ENCODE measurements around the gene UBE2I.

Gene UBE2I

DNA sequence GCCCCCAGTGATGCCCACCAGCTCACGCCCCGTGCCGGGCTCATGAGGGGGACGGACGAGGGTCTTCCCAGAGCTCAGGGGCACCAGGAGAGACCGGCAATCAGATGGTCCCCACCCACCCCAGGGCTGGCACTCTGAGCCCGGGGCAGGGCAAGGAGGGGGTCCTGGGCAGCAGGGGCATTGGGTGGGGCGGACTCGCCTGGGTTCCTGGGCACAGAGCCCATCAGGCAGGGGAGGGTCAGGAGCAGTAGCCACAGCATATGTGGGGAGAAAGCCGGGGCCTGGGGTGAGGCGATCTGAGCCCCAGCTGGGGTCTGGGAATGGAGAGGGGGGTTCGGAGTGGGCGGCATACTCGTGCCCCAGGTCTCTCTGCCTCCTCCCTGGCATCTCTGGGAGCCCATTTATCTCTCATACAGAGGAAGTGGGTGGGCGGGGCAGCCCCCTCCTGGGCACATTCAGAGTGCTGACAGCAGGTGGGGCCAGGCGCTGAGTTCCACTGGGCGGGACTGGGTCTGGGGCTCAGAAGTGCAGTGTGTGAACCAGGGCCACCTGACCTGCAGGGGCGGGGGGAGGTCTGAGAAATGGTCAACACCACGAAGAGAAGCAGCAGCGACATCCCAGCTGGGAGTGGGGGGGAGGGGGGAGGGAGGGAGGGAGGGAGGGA, 20.5 kb upstream of the UBE2I start:
- Histone ChIP-seq H3F3A (ENCODE audit: low read depth) (no peaks in the 10 kb centered on the region), H3K4me2 (ENCODE audit: low read depth, low read length, poor library complexity, severe bottlenecking) (no peak overlapping the region), H3K9me3 (ENCODE audit: insufficient read depth, low read depth, low read length) (no peaks in the 10 kb centered on the region), H2AFZ (ENCODE audit: low read length) (no peak overlapping the region), H3K27me3 (ENCODE audit: insufficient read depth, low read length, poor library complexity, severe bottlenecking) (no peaks in the 10 kb centered on the region), H3K9me2 (replicated peaks; ENCODE audit: low read depth, low read length) (no peaks in the 10 kb centered on the region), H3K36me3 (ENCODE audit: insufficient read depth, low read length) (no peaks in the 10 kb centered on the region), H3K4me3 (ENCODE audit: low read length, poor library complexity, severe bottlenecking) (no peak overlapping the region), H4K20me1 (ENCODE audit: insufficient read depth, low read length, poor library complexity, severe bottlenecking) (no peaks in the 10 kb centered on the region), H3K4me1 (ENCODE audit: insufficient read depth, low read length, poor library complexity, severe bottlenecking) (no peaks in the 10 kb centered on the region), H3K79me2 (ENCODE audit: insufficient read depth, low read length) (no peaks in the 10 kb centered on the region), H3K9ac (ENCODE audit: low read depth, low read length, poor library complexity, severe bottlenecking) (no peak overlapping the region)
- no peak for TF ChIP-seq EZH2phosphoT487 (IDR thresholded peaks at IDR 0.05; ENCODE audit: borderline replicate concordance)
- TF ChIP-seq, protein P1, sequence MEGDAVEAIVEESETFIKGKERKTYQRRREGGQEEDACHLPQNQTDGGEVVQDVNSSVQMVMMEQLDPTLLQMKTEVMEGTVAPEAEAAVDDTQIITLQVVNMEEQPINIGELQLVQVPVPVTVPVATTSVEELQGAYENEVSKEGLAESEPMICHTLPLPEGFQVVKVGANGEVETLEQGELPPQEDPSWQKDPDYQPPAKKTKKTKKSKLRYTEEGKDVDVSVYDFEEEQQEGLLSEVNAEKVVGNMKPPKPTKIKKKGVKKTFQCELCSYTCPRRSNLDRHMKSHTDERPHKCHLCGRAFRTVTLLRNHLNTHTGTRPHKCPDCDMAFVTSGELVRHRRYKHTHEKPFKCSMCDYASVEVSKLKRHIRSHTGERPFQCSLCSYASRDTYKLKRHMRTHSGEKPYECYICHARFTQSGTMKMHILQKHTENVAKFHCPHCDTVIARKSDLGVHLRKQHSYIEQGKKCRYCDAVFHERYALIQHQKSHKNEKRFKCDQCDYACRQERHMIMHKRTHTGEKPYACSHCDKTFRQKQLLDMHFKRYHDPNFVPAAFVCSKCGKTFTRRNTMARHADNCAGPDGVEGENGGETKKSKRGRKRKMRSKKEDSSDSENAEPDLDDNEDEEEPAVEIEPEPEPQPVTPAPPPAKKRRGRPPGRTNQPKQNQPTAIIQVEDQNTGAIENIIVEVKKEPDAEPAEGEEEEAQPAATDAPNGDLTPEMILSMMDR (conservative IDR thresholded peaks at IDR 0.05; ENCODE audit: low read length): no peak

DNA sequence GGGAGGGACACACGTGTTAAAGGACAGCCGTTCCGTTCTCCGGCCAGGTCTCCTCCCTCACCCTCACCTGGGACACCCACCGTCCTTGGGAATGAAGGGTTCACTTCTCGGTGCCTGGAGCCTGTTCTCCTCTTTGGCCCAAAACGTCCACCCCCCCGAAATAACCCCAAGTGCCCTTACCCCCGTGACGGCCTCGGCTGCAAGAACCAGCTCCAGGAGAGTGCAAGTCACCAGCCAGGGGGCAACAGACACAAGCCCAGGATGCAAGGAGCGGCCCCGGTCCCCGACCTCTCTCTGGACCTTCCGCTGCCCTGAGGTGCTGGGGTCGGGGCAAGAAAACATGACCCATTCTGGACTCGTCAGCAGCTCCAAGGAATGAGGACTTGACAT, 20.0 kb upstream of the UBE2I start:
- no peaks in the 10 kb centered on the region for H3K4me1 ChIP-seq (ENCODE audit: insufficient read depth, low read length, poor library complexity, severe bottlenecking)
- H3K27me3 ChIP-seq (ENCODE audit: insufficient read depth, low read length, poor library complexity, severe bottlenecking): no peaks in the 10 kb centered on the region
- H3K9me2 ChIP-seq (replicated peaks; ENCODE audit: low read depth, low read length): no peaks in the 10 kb centered on the region
- H3K9ac ChIP-seq (ENCODE audit: low read depth, low read length, poor library complexity, severe bottlenecking): no peak overlapping the region
- no peak overlapping the region for H3K4me3 ChIP-seq (ENCODE audit: low read length, poor library complexity, severe bottlenecking)
- no peak overlapping the region for H2AFZ ChIP-seq (ENCODE audit: low read length)
- H3K79me2 ChIP-seq (ENCODE audit: insufficient read depth, low read length): no peaks in the 10 kb centered on the region
- no peaks in the 10 kb centered on the region for H3K9me3 ChIP-seq (ENCODE audit: insufficient read depth, low read depth, low read length)
- H3K36me3 ChIP-seq (ENCODE audit: insufficient read depth, low read length): no peaks in the 10 kb centered on the region
- TF ChIP-seq, protein P1 (conservative IDR thresholded peaks at IDR 0.05; ENCODE audit: low read length): no peak
- no peak for TF ChIP-seq EZH2phosphoT487 (IDR thresholded peaks at IDR 0.05; ENCODE audit: borderline replicate concordance)
- no peaks in the 10 kb centered on the region for H3F3A ChIP-seq (ENCODE audit: low read depth)
- H4K20me1 ChIP-seq (ENCODE audit: insufficient read depth, low read length, poor library complexity, severe bottlenecking): no peaks in the 10 kb centered on the region
- H3K4me2 ChIP-seq (ENCODE audit: low read depth, low read length, poor library complexity, severe bottlenecking): no peak overlapping the region

DNA sequence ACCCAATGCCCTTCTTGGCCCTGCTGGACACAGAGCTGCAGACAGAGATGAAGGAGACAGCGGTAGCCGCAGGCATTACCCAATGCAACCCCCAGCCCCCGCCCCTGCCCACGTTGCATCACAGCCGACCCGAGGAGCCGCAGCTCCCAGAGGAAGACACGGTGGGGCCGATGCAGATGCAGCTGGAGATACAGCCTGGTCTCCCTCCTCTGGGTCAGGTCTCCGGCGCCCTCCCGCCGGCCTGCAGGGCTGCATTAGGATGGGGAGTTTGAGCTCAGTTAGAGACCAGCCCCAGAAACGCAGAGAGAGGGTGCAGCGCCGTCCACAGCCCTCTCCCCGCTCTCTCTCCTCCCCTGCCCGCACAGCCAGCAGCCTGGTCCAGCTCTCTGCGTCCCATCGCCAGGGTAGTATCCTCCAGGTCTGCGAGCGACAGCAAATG, 19.4 kb upstream of the UBE2I start:
- Histone ChIP-seq H2AFZ (ENCODE audit: low read length) (no peak overlapping the region), H3K9me3 (ENCODE audit: insufficient read depth, low read depth, low read length) (no peaks in the 10 kb centered on the region), H3K4me1 (ENCODE audit: insufficient read depth, low read length, poor library complexity, severe bottlenecking) (no peaks in the 10 kb centered on the region), H3K9ac (ENCODE audit: low read depth, low read length, poor library complexity, severe bottlenecking) (no peak overlapping the region), H3F3A (ENCODE audit: low read depth) (no peaks in the 10 kb centered on the region), H4K20me1 (ENCODE audit: insufficient read depth, low read length, poor library complexity, severe bottlenecking) (no peaks in the 10 kb centered on the region), H3K9me2 (replicated peaks; ENCODE audit: low read depth, low read length) (no peaks in the 10 kb centered on the region), H3K4me2 (ENCODE audit: low read depth, low read length, poor library complexity, severe bottlenecking) (no peak overlapping the region), H3K36me3 (ENCODE audit: insufficient read depth, low read length) (no peaks in the 10 kb centered on the region), H3K27me3 (ENCODE audit: insufficient read depth, low read length, poor library complexity, severe bottlenecking) (no peaks in the 10 kb centered on the region), H3K4me3 (ENCODE audit: low read length, poor library complexity, severe bottlenecking) (no peak overlapping the region), H3K79me2 (ENCODE audit: insufficient read depth, low read length) (no peaks in the 10 kb centered on the region)
- TF ChIP-seq, protein P1 (conservative IDR thresholded peaks at IDR 0.05; ENCODE audit: low read length): no peak
- TF ChIP-seq EZH2phosphoT487 (IDR thresholded peaks at IDR 0.05; ENCODE audit: borderline replicate concordance): no peak
